Liver (tissue), 3 donors: Measurements from ENCODE around the gene SHROOM2.

Source experiments
- ATF3 ChIP-seq: IDR thresholded peaks from 2 replicates; pipeline ENCODE4 v1.6.1; 2016; ENCODE audit warnings: antibody characterized with exemption
- RXRA ChIP-seq, 2 donors: IDR thresholded peaks; 2 replicates each; pipeline ENCODE4 v1.6.1; 2017 to 2018; ENCODE audit warnings: antibody characterized with exemption in 2 of 2, mild to moderate bottlenecking in 1 of 2
- TF ChIP-seq, protein P1 (sequence below): fragments of 150-350 bp; IDR thresholded peaks from 2 replicates; pipeline ENCODE4 v1.5.1; 2017; ENCODE audit warnings: improper control_type of control experiment, low read depth, low read length; ENCODE audit not compliant: missing input control
- donor health status: healthy.
- donor health status: healthy.

DNA sequence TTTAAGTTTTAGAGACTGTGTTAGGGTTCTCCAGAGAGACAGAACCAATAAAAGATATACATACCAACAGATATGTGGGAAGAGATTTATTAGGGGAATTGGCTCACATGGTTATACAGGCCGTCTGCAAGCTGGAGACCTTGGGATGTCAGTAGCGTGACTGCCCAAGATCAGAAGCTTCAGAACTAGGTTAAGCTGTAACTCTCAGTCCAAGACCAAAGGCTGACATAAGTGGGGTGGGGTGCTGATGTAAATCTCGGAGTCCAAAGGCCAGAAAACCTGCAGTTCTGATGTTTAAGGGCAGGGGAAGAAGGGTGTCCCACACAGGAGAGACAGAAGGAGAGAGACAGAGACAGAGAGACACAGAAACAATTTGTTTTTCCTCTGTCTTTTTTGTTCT lies 191.4 kb downstream of the SHROOM2 start:
- TF ChIP-seq, protein P1, sequence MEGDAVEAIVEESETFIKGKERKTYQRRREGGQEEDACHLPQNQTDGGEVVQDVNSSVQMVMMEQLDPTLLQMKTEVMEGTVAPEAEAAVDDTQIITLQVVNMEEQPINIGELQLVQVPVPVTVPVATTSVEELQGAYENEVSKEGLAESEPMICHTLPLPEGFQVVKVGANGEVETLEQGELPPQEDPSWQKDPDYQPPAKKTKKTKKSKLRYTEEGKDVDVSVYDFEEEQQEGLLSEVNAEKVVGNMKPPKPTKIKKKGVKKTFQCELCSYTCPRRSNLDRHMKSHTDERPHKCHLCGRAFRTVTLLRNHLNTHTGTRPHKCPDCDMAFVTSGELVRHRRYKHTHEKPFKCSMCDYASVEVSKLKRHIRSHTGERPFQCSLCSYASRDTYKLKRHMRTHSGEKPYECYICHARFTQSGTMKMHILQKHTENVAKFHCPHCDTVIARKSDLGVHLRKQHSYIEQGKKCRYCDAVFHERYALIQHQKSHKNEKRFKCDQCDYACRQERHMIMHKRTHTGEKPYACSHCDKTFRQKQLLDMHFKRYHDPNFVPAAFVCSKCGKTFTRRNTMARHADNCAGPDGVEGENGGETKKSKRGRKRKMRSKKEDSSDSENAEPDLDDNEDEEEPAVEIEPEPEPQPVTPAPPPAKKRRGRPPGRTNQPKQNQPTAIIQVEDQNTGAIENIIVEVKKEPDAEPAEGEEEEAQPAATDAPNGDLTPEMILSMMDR = no peak
- TF ChIP-seq ATF3 (no peak), RXRA (IDR thresholded peaks at IDR 0.05) (no peak)
